ENCODE results near the gene GSTA4.

The GSTA4 gene

GRCh38 chr6:53038141-53038540 is 43.1 kb upstream of the GSTA4 start:
- Histone ChIP-seq H3K4me1 (ENCODE audit: insufficient read depth, insufficient read length) (no peaks in the 10 kb centered on the region), H3K36me3 (ENCODE audit: insufficient read depth, insufficient read length, low read length) (peaks cover 36% of the 10 kb centered on the region), H3K4me3 (ENCODE audit: insufficient read length, low read depth) (no peak overlapping the region), H3K9me3 (ENCODE audit: insufficient read depth, low read length) (no peaks in the 10 kb centered on the region), H3K9ac (ENCODE audit: insufficient read length, low read depth) (no peak overlapping the region), H3K27me3 (ENCODE audit: insufficient read depth, insufficient read length) (no peaks in the 10 kb centered on the region)
- no peak for DNase-seq (ENCODE audit: low read depth, low spot score)
- TF ChIP-seq SUZ12 (IDR thresholded peaks at IDR 0.05; ENCODE audit: extremely low read depth, insufficient read depth, insufficient read length) = no peak
- TF ChIP-seq YY1 (IDR thresholded peaks at IDR 0.05; ENCODE audit: insufficient read depth, insufficient read length) = no peak
- no peak for TF ChIP-seq ZNF274 (IDR thresholded peaks at IDR 0.05; ENCODE audit: low read depth, low read length)

GRCh38 chr6:53035549-53036213 is 40.6 kb upstream of the GSTA4 start:
- Histone ChIP-seq H3K9me3 (ENCODE audit: insufficient read depth, low read length) (no peaks in the 10 kb centered on the region), H3K4me3 (ENCODE audit: insufficient read length, low read depth) (no peak overlapping the region), H3K4me1 (ENCODE audit: insufficient read depth, insufficient read length) (no peaks in the 10 kb centered on the region), H3K36me3 (ENCODE audit: insufficient read depth, insufficient read length, low read length) (peaks cover 38% of the 10 kb centered on the region), H3K9ac (ENCODE audit: insufficient read length, low read depth) (no peak overlapping the region), H3K27me3 (ENCODE audit: insufficient read depth, insufficient read length) (no peaks in the 10 kb centered on the region)
- no peak for TF ChIP-seq ZNF274 (IDR thresholded peaks at IDR 0.05; ENCODE audit: low read depth, low read length)
- TF ChIP-seq SUZ12 (IDR thresholded peaks at IDR 0.05; ENCODE audit: extremely low read depth, insufficient read depth, insufficient read length) = no peak
- no peak for TF ChIP-seq YY1 (IDR thresholded peaks at IDR 0.05; ENCODE audit: insufficient read depth, insufficient read length)
- no peak for DNase-seq (ENCODE audit: low read depth, low spot score)

GRCh38 chr6:53033764-53034163 is 38.7 kb upstream of the GSTA4 start:
- DNase-seq (ENCODE audit: low read depth, low spot score) = no peak

GRCh38 chr6:53032849-53033248 is 37.8 kb upstream of the GSTA4 start:
- Histone ChIP-seq H3K4me3 (ENCODE audit: insufficient read length, low read depth) (no peak overlapping the region), H3K9ac (ENCODE audit: insufficient read length, low read depth) (no peak overlapping the region), H3K4me1 (ENCODE audit: insufficient read depth, insufficient read length) (no peaks in the 10 kb centered on the region), H3K36me3 (ENCODE audit: insufficient read depth, insufficient read length, low read length) (peaks cover 17% of the 10 kb centered on the region), H3K27me3 (ENCODE audit: insufficient read depth, insufficient read length) (no peaks in the 10 kb centered on the region), H3K9me3 (ENCODE audit: insufficient read depth, low read length) (no peaks in the 10 kb centered on the region)
- TF ChIP-seq YY1 (IDR thresholded peaks at IDR 0.05; ENCODE audit: insufficient read depth, insufficient read length) (no peak), ZNF274 (IDR thresholded peaks at IDR 0.05; ENCODE audit: low read depth, low read length) (no peak), SUZ12 (IDR thresholded peaks at IDR 0.05; ENCODE audit: extremely low read depth, insufficient read depth, insufficient read length) (no peak)
- DNase-seq (ENCODE audit: low read depth, low spot score) = no peak

More at GRCh38 chr6:53033764-53034163, 38.7 kb upstream of the GSTA4 start:
- TF ChIP-seq ZNF274 (IDR thresholded peaks at IDR 0.05; ENCODE audit: low read depth, low read length) (no peak), SUZ12 (IDR thresholded peaks at IDR 0.05; ENCODE audit: extremely low read depth, insufficient read depth, insufficient read length) (no peak), YY1 (IDR thresholded peaks at IDR 0.05; ENCODE audit: insufficient read depth, insufficient read length) (no peak)
- peaks cover 19% of the 10 kb centered on the region for H3K36me3 ChIP-seq (ENCODE audit: insufficient read depth, insufficient read length, low read length)
- H3K4me3 ChIP-seq (ENCODE audit: insufficient read length, low read depth) = no peak overlapping the region
- H3K9me3 ChIP-seq (ENCODE audit: insufficient read depth, low read length) = no peaks in the 10 kb centered on the region
- no peaks in the 10 kb centered on the region for H3K27me3 ChIP-seq (ENCODE audit: insufficient read depth, insufficient read length)
- no peak overlapping the region for H3K9ac ChIP-seq (ENCODE audit: insufficient read length, low read depth)
- no peaks in the 10 kb centered on the region for H3K4me1 ChIP-seq (ENCODE audit: insufficient read depth, insufficient read length)

GRCh38 chr6:53031281-53031680 is 36.2 kb upstream of the GSTA4 start:
- no peak for DNase-seq (ENCODE audit: low read depth, low spot score)
- Histone ChIP-seq H3K4me1 (ENCODE audit: insufficient read depth, insufficient read length) (no peaks in the 10 kb centered on the region), H3K4me3 (ENCODE audit: insufficient read length, low read depth) (no peak overlapping the region), H3K9me3 (ENCODE audit: insufficient read depth, low read length) (no peaks in the 10 kb centered on the region), H3K36me3 (ENCODE audit: insufficient read depth, insufficient read length, low read length) (peaks cover 20% of the 10 kb centered on the region), H3K9ac (ENCODE audit: insufficient read length, low read depth) (no peak overlapping the region), H3K27me3 (ENCODE audit: insufficient read depth, insufficient read length) (no peaks in the 10 kb centered on the region)
- no peak for TF ChIP-seq SUZ12 (IDR thresholded peaks at IDR 0.05; ENCODE audit: extremely low read depth, insufficient read depth, insufficient read length)
- TF ChIP-seq ZNF274 (IDR thresholded peaks at IDR 0.05; ENCODE audit: low read depth, low read length) = no peak

- DNase-seq (ENCODE audit: low read depth, low spot score) = no peak
- TF ChIP-seq SUZ12 (IDR thresholded peaks at IDR 0.05; ENCODE audit: extremely low read depth, insufficient read depth, insufficient read length) (no peak), ZNF274 (IDR thresholded peaks at IDR 0.05; ENCODE audit: low read depth, low read length) (no peak), YY1 (IDR thresholded peaks at IDR 0.05; ENCODE audit: insufficient read depth, insufficient read length) (no peak)
- Histone ChIP-seq H3K9ac (ENCODE audit: insufficient read length, low read depth) (no peak overlapping the region), H3K4me3 (ENCODE audit: insufficient read length, low read depth) (no peak overlapping the region), H3K4me1 (ENCODE audit: insufficient read depth, insufficient read length) (no peaks in the 10 kb centered on the region), H3K9me3 (ENCODE audit: insufficient read depth, low read length) (no peaks in the 10 kb centered on the region), H3K36me3 (ENCODE audit: insufficient read depth, insufficient read length, low read length) (peaks cover 14% of the 10 kb centered on the region), H3K27me3 (ENCODE audit: insufficient read depth, insufficient read length) (no peaks in the 10 kb centered on the region)
Observed at GRCh38 chr6:53029761-53030160, 34.7 kb upstream of the GSTA4 start.

- Histone ChIP-seq H3K9ac (ENCODE audit: insufficient read length, low read depth) (no peak overlapping the region), H3K4me1 (ENCODE audit: insufficient read depth, insufficient read length) (no peaks in the 10 kb centered on the region), H3K4me3 (ENCODE audit: insufficient read length, low read depth) (no peak overlapping the region), H3K27me3 (ENCODE audit: insufficient read depth, insufficient read length) (no peaks in the 10 kb centered on the region), H3K9me3 (ENCODE audit: insufficient read depth, low read length) (no peaks in the 10 kb centered on the region), H3K36me3 (ENCODE audit: insufficient read depth, insufficient read length, low read length) (peaks cover 12% of the 10 kb centered on the region)
- no peak for DNase-seq (ENCODE audit: low read depth, low spot score)
- no peak for TF ChIP-seq SUZ12 (IDR thresholded peaks at IDR 0.05; ENCODE audit: extremely low read depth, insufficient read depth, insufficient read length)
- TF ChIP-seq ZNF274 (IDR thresholded peaks at IDR 0.05; ENCODE audit: low read depth, low read length) = no peak
- TF ChIP-seq YY1 (IDR thresholded peaks at IDR 0.05; ENCODE audit: insufficient read depth, insufficient read length) = no peak
Observed at GRCh38 chr6:53029257-53029656, 34.2 kb upstream of the GSTA4 start.

Data from NT2/D1 (cell line).